Measurements from ENCODE around the gene SS18L1. TPM values are rescaled to one million over a fixed set of nuclear protein-coding genes. Genes with fewer than 3 reads are reported as not detected.

The SS18L1 gene
- total and polyA plus RNA-seq, 2 experiments from 2014 or later = 6.5 to 32.6 TPM

GRCh38 chr20:62223571-62223970, 80.0 kb downstream of the SS18L1 start (continued):
- TF ChIP-seq ZNF462 (CRISPR knock-in tag; IDR thresholded peaks at IDR 0.05) (no peak), ZNF114 (CRISPR knock-in tag; IDR thresholded peaks at IDR 0.05) (no peak), STAT1 (IDR thresholded peaks at IDR 0.05; ENCODE audit: unreplicated experiment) (no peak), CREB1 (CRISPR knock-in tag; IDR thresholded peaks at IDR 0.05; ENCODE audit: low read depth) (no peak), POLR2AphosphoS5 (IDR thresholded peaks at IDR 0.05; ENCODE audit: low read depth) (no peak), CTCF (conservative IDR thresholded peaks at IDR 0.05; ENCODE audit: low read depth in 2 of 2) (no peak), JUNB (IDR thresholded peaks at IDR 0.05; ENCODE audit: unreplicated experiment) (no peak)

- peaks cover 5% of the 10 kb centered on the region; the same call in 1 of the 2 replicates for H3K4me1 ChIP-seq (ENCODE audit: insufficient read depth)
- Mint-ChIP-seq H3K4me1 (peaks cover 17% of the 10 kb centered on the region), H3K4me3 (no peak overlapping the region), H3K27ac (no peak overlapping the region), H3K36me3 (ENCODE audit: low read depth) (no peaks in the 10 kb centered on the region; the same call in 2 of the 3 replicates), H3K27me3 (ENCODE audit: insufficient read depth, low read depth, poor library complexity) (peaks cover 21% of the 10 kb centered on the region), H3K9me3 (no peaks in the 10 kb centered on the region)
- no peak overlapping the region for H3K4me3 ChIP-seq
- no peaks in the 10 kb centered on the region for H3F3A ChIP-seq (replicated peaks; ENCODE audit: low read depth)
- DNase-seq (ENCODE audit: low spot score) = no peak
- no peaks in the 10 kb centered on the region for H3K36me3 ChIP-seq (ENCODE audit: insufficient read depth)
- no peak overlapping the region for H3K4me2 ChIP-seq
- H3K79me2 ChIP-seq (replicated peaks; ENCODE audit: insufficient read depth) = no peaks in the 10 kb centered on the region
- no peaks in the 10 kb centered on the region for H3K9me2 ChIP-seq (ENCODE audit: insufficient read depth)
- H2AFZ ChIP-seq = no peak overlapping the region
- TF ChIP-seq STAT1 (IDR thresholded peaks at IDR 0.05; ENCODE audit: unreplicated experiment) = no peak
- TF ChIP-seq ZNF114 (CRISPR knock-in tag; IDR thresholded peaks at IDR 0.05) = no peak
- H4K20me1 ChIP-seq (replicated peaks; ENCODE audit: insufficient read depth) = no peaks in the 10 kb centered on the region
- H3K27me3 ChIP-seq (ENCODE audit: insufficient read depth) = peaks cover 24% of the 10 kb centered on the region
- ATAC-seq = no peak
- H3K27ac ChIP-seq (ENCODE audit: low read depth) = no peak overlapping the region
These were observed 80.7 kb downstream of the SS18L1 start for GRCh38 chr20:62224113-62224855.
